Epithelial cell of proximal tubule (primary cell): ENCODE results near the gene BTG4. TPM values are rescaled to one million over a fixed set of nuclear protein-coding genes. Genes with fewer than 3 reads are reported as not detected.

Source experiments
- DNase-seq: peaks from one replicate; pipeline ENCODE4 v3.0.0-alpha.2; 2011; ENCODE audit warnings: low read depth
- H3K4me3 ChIP-seq: 2 replicates; pipeline ENCODE4 v1.5.1; 2011; ENCODE audit warnings: low read depth, mild to moderate bottlenecking, low read length
- CTCF ChIP-seq: conservative IDR thresholded peaks from 2 replicates; pipeline ENCODE4 v1.5.1; 2012; ENCODE audit warnings: low read depth, mild to moderate bottlenecking, low read length
- total RNA-seq: library from RNA; depleted of rRNA; stranded (reverse); fragments of >200 nt; gene quantifications from 2 replicates; pipeline ENCODE4 v1.2.3, GENCODE V29; 2015

Gene BTG4
- total RNA-seq, 1 donor from 2014 or later, result not detected

- no peak overlapping the region for H3K4me3 ChIP-seq
- DNase-seq, result peak; percentile 51
- peak; percentile 93 for TF ChIP-seq CTCF
These were observed 65.6 kb downstream of the BTG4 start for GRCh38 chr11:111446404-111447111.

GRCh38 chr11:111445586-111445985 is 66.6 kb downstream of the BTG4 start:
- TF ChIP-seq CTCF, result no peak
- no peak overlapping the region for H3K4me3 ChIP-seq
- DNase-seq, result no peak

Other genes with a start within 250 kb of the BTG4 start
- 0.69 TPM in 1 of 2 replicates, not detected in the other for gene POU2AF3, start 213.8 kb downstream of the BTG4 start, total RNA-seq
- not detected in 2 replicates for gene POU2AF1, start 133.1 kb downstream of the BTG4 start, total RNA-seq
- gene HOATZ, start 2.4 kb upstream of the BTG4 start, total RNA-seq, result not detected in 2 replicates
- gene LAYN, start 28.3 kb upstream of the BTG4 start, total RNA-seq, result 20.8 and 34.7 TPM in 2 replicates
- gene SIK2, start 90.1 kb upstream of the BTG4 start, total RNA-seq, result 7.1 and 8.1 TPM in 2 replicates